HFFc6 (cell line): ENCODE data around the gene XYLB. TPM values are rescaled to one million over a fixed set of nuclear protein-coding genes. Genes with fewer than 3 reads are reported as not detected.

Experiments used
- DNase-seq: peaks from one replicate; pipeline ENCODE4 v3.0.0-alpha.2; 2018
- H3K27ac Mint-ChIP-seq: 2 replicates; pipeline ENCODE4 v1.8.0; 2020; ENCODE audit warnings: mild to moderate bottlenecking, mixed read lengths
- H3K27me3 Mint-ChIP-seq: 2 replicates; pipeline ENCODE4 v1.8.0; 2021; ENCODE audit warnings: mild to moderate bottlenecking, moderate library complexity, mixed read lengths; ENCODE audit not compliant: insufficient read depth
- H3K36me3 Mint-ChIP-seq: 2 replicates; pipeline ENCODE4 v1.8.0; 2021; ENCODE audit warnings: low read depth, mixed read lengths
- H3K4me1 Mint-ChIP-seq: 2 replicates; pipeline ENCODE4 v1.8.0; 2020; ENCODE audit warnings: low read depth, mixed read lengths
- H3K4me3 Mint-ChIP-seq: 2 replicates; pipeline ENCODE4 v1.8.0; 2020; ENCODE audit warnings: mild to moderate bottlenecking, moderate library complexity, mixed read lengths
- H3K9me3 Mint-ChIP-seq: 2 replicates; pipeline ENCODE4 v1.8.0; 2020; ENCODE audit warnings: mild to moderate bottlenecking, mixed read lengths
- total RNA-seq, 6 experiments: library from RNA; stranded (reverse); fragmentation: NEBNext Ultra II Directional; extraction: Animal tissue kit (Norgen Biotek cat#: 25700); gene quantifications; 2 replicates in 1 of 6; 3 replicates in 5 of 6; pipeline ENCODE4 v1.2.3, GENCODE V29; 2021
- TF ChIP-seq, protein P1 (sequence below): fragments of 200-600 bp; sonication (generic); IDR thresholded peaks from 2 replicates; pipeline ENCODE4 v1.5.0; 2021; ENCODE audit warnings: antibody characterized with exemption, mild to moderate bottlenecking

Gene XYLB
- total RNA-seq, 6 experiments from 2014 or later: 5.1 to 8.0 (median 6.2) TPM

DNA sequence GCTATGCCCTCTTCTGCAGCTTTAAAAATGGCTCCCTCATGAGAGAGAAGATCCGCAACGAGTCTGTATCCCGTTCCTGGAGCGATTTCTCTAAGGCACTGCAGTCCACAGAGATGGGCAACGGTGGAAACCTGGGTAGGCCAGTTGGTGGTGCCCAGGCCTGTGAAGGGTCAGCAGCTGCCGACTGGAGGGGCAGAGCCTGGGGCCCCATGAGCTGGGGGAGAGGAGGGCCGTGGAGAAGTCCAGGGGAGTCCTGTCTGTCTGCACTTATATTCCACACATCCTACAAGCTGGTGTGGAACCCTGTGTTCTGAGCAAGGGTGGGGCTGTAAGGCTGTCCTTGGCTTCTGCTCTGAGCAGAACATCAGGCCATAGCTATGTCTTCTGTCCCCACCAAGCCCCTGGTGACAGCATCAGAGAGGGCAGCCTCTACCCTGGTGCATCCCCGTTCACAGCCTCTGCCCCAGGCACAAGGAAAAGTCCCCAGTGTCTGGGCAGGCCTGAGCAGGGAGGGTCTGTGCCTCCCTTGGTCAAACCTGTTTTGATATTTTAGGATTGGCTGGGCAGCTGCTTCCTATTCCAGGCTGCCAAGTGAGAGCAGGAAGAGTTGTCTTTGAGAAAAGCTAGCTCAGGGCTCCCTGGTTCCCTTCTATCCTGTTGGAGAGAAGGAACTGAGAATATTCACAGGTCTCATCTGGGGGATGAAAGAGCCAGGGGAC lies 29.7 kb downstream of the XYLB start:
- Mint-ChIP-seq H3K27ac (no peak overlapping the region), H3K36me3 (peaks cover 3% of the 10 kb centered on the region; the same call in 1 of the 2 replicates), H3K4me1 (no peaks in the 10 kb centered on the region), H3K4me3 (no peak overlapping the region), H3K9me3 (no peaks in the 10 kb centered on the region), H3K27me3 (no peaks in the 10 kb centered on the region)
- no peak for DNase-seq
- TF ChIP-seq, protein P1, sequence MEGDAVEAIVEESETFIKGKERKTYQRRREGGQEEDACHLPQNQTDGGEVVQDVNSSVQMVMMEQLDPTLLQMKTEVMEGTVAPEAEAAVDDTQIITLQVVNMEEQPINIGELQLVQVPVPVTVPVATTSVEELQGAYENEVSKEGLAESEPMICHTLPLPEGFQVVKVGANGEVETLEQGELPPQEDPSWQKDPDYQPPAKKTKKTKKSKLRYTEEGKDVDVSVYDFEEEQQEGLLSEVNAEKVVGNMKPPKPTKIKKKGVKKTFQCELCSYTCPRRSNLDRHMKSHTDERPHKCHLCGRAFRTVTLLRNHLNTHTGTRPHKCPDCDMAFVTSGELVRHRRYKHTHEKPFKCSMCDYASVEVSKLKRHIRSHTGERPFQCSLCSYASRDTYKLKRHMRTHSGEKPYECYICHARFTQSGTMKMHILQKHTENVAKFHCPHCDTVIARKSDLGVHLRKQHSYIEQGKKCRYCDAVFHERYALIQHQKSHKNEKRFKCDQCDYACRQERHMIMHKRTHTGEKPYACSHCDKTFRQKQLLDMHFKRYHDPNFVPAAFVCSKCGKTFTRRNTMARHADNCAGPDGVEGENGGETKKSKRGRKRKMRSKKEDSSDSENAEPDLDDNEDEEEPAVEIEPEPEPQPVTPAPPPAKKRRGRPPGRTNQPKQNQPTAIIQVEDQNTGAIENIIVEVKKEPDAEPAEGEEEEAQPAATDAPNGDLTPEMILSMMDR: no peak

DNA sequence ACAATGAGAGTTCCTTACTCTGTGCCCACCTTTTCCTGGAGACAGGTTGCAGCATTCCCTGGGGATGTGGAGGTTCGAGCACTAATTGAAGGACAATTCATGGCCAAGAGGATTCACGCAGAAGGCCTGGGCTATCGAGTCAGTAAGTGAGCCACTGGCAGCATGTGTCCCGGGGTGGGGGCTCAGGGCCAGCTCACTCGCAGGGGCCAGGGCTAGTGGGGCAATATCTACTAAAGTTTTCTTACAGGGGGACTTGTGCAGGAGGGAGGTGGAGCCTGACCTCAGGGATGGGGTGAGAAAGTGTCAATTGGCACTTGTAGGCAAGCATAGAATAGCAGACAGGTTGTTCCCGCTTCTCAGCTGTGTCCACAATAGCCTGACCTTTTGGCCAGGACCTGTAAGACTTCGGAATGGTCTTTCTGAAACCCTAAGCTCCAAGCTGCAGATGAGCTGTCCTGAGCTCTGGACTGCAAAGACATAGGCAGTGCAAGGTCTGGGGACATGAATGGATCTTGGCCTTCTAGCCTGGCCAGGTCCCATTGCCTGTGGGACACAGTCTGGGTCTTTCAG lies 32.7 kb downstream of the XYLB start:
- Mint-ChIP-seq H3K27me3 (no peaks in the 10 kb centered on the region), H3K27ac (no peak overlapping the region), H3K4me1 (no peaks in the 10 kb centered on the region), H3K9me3 (no peaks in the 10 kb centered on the region), H3K4me3 (no peak overlapping the region), H3K36me3 (peaks cover 6% of the 10 kb centered on the region; the same call in 1 of the 2 replicates)
- TF ChIP-seq, protein P1: no peak
- DNase-seq: no peak

DNA sequence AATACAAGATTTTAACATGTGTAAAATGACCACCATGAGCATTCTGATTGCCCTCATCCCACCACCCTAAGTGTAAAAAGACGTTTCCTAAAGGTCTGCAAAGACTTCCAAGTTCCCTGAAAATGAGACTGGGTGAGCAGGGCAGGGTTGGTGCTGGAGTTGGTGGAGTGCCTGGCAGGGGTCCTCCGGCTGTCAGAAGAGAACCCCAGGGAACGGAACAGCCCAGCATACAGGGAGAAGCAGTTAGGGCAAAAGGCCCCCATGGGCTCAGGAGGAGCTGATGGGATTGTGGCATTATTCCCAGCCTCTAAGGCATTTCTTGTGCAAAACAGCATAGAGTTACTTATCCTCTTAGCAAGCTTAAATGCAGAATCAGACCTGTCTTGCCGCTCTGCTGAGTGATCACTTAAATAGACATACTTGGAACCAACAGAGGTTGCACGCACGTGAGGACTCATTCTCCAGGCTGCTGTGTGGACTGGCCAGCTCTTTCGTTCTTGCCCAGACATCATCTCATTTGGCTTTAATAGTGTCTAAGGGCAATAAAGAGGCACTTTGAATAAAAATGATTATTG lies 36.0 kb downstream of the XYLB start:
- H3K27ac Mint-ChIP-seq: no peak overlapping the region
- DNase-seq: no peak
- no peaks in the 10 kb centered on the region for H3K27me3 Mint-ChIP-seq
- H3K9me3 Mint-ChIP-seq: peaks cover 8% of the 10 kb centered on the region; the same call in 1 of the 2 replicates
- H3K36me3 Mint-ChIP-seq: peaks cover 32% of the 10 kb centered on the region
- H3K4me1 Mint-ChIP-seq: no peaks in the 10 kb centered on the region
- H3K4me3 Mint-ChIP-seq: no peak overlapping the region
- TF ChIP-seq, protein P1: no peak

DNA sequence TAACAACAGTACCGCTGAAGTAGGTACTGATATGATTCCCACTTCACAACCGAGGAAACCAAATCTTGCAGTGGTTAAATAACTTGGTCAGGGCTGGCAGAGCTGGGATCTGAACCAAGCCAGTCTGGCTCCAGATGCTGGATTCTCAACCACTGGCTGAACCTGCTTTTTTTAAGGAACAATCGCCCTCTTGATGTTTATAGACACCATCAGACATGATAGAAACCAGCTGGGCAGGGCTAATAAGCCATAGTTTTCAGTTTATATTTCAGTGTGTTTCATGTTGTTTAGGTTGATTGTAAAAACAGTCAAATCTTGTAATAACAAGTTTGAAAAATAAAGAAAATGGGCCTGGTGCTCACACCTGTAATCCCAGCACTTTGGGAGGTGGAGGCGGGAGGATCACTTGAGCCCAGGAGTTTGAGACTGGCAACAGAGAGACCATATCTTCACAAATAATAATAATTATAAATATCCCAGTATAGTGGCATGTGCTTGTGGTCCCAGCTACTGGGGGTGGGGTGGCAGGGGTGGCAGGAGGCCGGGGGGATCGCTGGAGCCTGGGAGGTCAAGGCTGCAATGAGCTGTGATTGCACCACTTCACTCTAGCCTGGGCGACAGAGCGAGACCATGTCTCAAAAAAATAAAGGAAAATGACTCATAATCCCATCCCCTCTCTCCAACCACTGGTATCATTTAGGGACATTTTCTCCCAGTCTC lies 36.7 kb downstream of the XYLB start:
- Mint-ChIP-seq H3K27ac (no peak overlapping the region), H3K4me1 (no peaks in the 10 kb centered on the region), H3K9me3 (peaks cover 8% of the 10 kb centered on the region; the same call in 1 of the 2 replicates), H3K4me3 (no peak overlapping the region), H3K27me3 (no peaks in the 10 kb centered on the region), H3K36me3 (peaks cover 32% of the 10 kb centered on the region)
- no peak for DNase-seq
- TF ChIP-seq, protein P1: no peak

DNA sequence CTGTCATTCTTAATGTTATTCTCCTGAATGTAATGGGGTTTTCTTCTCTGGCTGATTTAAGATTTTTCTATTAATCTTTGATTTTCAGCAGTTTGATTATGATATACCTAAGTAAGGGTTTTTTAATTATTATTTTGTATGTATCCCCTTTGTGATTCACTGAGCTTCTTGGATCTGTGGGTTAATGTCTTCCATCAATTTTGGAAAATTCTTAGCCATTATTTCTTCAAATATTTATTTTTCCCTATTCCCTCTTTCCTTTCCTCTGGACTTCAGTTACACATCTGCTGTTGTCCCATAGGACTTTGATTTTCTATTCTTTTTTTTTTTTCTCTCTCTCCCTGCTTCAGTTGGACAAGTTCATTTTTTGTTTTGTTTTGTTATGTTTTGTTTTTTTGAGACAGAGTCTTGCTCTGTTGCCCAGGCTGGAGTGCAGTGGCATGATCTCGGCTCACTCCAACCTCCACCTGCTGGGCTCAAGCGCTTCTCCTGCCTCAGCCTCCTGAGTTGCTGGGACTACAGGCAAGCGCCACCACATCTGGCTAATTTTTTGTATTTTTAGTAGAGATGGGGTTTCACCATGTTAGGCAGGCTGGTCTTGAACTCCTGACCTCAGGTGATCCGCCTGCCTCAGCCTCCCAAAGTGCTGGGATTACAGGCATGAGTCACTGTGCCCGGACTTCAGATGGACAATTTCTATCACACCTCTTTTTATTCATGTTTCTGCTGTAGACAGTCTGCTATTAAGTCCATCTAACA lies 40.6 kb downstream of the XYLB start:
- Mint-ChIP-seq H3K27ac (no peak overlapping the region), H3K9me3 (peaks cover 8% of the 10 kb centered on the region; the same call in 1 of the 2 replicates), H3K27me3 (peaks cover 3% of the 10 kb centered on the region), H3K4me3 (no peak overlapping the region), H3K36me3 (peaks cover 29% of the 10 kb centered on the region), H3K4me1 (no peaks in the 10 kb centered on the region)
- no peak for DNase-seq
- TF ChIP-seq, protein P1: no peak
